HTR-8/SVneo (cell line): ENCODE measurements around the gene DBN1.

Experiments
- DNase-seq: peaks from one replicate; pipeline ENCODE4 v3.0.0; 2011; ENCODE audit warnings: low spot score, mixed read lengths; ENCODE audit not compliant: insufficient read length
- FAIRE-seq: peaks from 2 replicates; lab custom pipeline; 2011; peaks lifted over from hg19 to GRCh38; lab: Jason Lieb, UNC

The DBN1 gene

DNA sequence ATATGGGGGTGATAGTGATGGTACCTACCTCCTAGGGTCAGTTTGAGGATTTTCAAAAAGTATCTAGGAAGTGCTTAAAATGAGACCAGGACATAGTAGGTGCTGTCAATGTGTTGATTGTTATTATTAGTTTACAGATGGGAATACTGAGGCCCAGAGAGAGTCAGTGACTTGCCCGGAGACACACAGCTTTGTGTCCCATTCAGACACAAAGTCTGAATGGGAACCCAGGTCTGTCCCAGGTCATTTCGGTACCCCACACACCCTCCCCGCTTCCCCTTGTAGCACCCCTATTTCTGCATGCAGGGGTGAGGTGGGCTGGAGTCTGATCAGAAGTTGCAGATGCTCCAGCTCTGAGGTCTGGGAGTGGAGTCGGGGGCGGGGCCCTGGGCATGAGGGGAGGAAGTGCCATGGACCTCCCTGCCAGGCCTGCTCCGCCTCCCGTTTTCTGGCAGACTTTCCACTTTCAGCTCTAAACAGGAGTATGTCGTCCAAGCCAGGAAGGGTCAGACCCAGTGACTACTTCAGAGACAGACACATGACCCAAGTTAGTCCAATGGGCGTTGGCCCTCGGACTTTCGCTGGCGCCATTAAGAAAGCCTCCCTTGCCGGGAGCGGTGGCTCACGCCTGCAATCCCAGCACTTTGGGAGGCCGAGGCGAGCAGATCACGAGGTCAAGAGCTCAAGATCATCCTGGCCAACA is 3.2 kb upstream of the DBN1 start:
- FAIRE-seq (no peak), DNase-seq (no peak)

DNA sequence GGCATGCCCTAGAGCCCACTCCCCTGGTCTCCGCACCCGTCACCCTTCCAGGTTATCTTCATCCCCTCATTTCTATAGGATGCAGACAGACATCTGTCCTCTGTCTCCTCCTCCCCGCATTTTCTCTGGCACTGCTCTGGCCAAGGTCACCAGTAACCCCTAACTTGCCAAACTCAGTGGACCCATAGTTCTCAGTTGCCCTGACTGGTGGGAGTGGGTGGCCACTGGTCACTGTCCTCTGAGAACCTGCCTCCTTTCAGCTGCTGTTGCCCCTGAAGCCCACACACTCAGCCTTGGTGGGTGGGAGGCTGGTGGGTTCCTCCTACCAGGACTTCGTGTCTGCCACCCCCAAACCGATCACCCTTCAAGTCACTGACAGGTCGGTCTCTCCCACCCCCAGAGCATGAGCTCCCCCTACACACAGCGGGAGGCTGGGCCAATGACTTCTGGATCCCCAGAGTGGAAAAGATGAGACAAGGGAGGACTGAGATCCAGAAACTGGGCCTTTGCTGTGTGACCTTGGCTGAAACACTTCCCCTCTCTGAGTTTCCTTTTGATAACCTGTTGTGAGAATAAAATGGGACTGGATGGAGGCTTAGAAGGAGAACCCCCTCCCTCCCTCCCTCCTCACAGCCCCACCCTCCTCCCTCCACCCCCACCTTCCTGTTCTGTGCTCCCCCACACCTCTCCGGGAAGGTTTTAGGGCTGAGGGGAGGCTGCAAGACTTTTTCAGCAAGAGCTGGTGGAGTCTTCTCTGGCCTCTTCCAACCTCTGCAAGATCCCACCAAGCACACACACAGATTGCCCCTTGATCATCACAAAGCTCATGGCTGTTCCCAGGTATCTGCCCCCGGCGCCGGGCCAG is 2.4 kb upstream of the DBN1 start:
- no peak for FAIRE-seq
- DNase-seq = no peak

DNA sequence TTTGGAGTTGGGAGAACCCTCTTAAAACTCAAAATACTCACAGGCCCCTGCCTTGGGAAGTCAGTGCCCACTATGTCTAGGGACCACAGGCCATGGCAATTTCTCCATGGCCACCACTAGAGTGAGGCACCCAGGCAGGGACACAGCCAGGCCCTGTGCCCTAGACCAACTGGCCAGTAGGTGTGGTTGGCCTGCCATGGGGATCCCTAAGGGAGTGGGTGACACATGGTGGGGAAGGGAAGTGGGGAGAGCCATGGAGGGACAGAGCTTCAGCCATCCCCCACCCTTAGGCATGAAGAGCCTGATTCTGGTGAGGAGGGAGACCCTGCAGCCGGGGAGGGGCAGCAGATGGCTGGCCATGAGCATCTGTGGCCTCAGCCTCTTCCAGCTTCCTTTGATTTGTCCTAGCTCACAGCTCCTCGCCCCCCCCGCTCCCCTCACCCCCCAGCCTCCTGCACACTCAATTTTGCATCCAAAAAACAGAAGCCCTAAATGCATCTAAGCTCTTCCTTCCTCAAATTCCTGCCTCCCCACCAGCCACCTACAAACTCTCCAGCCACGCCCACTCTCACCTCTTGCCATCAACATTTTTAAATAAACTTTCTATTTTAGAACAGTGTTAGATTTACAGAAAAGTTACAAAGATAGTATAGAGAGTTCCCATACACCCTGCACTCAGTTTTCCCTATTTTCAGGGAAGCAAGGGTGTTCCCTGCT is 1.6 kb upstream of the DBN1 start:
- FAIRE-seq (no peak), DNase-seq (no peak)

DNA sequence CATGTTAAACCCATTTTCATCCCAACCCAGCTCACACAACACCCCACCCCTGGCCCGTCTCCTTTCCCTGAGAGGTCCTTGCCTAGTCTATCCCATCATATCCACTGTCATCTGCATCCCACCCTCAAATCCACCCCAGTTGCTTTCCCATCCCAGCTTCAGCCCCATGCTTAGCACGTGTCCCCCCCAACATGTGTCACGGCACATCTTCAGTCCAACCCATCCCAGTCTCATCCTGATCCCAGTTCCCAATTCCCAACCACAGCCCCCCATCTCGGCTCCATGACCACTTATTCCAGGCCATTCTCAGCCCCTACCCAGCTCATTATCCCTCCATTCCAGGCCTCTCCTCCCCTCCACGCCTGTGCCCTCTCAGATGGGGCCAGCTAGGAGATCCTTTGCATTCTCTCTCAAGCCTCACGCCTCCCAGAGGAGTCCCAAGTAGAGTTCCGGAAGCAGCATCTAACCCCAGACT is 605 bp upstream of the DBN1 start:
- DNase-seq (no peak), FAIRE-seq (no peak)

DNA sequence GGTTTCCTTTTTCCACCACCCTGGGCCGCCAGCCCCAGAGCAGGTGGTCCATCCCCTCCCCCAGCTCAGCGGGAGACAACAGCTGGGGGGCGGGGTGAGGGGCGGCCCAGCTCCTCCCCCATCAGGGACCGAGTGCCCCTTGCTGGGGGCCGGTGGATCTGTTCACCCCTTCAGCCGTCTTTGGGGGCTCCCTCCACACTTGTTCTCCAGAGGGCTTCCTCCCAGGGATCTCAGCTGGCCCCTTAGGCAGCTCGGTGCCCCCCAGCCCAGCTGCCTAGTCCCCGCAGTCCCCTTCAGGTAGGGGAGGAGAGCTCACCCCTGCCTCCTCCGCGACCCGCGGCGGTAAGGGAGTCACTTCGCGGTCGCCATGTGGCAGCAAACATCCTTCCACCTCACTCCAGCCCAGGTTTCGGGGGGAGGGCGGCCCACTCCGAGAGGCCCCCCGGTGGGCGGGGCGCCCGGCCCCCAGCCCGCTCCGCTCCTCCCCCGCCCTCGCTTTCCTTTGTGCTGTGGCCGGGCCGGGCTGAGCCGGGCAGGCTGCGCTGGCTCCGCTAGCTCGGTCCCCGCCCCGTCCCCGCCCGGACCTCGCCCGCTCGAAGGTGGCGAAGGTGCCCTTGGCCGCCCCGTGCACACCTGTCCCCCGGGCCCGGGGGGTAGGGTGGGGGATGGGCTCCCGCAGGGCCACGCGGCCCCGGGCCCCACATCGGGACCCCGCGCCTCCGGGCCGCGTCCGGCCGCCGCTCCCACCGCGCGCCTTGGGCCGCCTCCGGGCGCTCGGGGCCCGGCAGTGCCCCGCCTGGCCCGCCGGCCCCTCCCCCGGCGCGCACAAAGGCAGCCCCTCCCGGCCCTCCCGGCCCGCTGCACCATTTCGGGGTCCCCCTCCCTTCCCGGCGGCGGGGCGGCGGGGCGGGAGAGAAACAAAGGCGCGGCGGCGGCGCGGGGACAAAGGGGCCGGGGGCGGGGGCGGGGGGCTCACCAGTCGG is 683 bp downstream of the DBN1 start:
- FAIRE-seq (peak; percentile 65), DNase-seq (no peak)

DNA sequence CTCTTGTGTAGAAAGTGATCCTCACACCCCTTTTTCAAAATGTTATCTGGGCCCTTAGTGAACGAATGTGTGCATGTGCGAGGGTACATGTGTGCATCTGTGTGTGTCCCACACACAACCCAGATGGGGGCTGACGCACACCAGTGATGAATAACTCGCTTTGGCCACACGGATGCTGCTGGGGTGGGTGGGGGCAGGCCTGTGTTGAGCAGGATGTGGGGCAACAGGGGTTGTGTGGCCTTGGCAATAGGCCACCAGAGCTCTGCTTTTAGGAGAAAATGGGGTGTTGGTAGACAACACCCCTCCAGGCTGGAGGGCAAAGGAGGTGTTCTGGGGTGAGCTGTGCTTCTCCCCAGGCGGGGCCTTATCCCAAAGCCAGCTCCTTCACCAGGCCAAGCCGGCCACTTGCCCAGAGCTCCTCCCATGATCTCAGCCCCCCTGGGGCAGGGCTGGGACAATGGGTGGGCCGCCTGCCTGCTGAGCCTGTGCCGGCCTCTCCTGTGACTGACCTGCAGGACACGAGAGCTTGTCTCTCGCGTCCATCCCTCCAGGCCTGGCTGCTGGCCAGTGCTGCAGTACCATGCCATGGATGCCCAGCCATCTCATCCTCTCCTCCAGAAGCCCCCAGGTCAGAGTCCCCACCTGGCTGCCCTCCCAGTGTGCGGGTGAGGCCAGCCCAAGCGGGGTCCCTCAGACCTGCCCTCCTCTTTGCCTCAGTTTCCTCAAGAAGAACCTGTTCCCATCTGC is 1.7 kb downstream of the DBN1 start:
- FAIRE-seq (no peak), DNase-seq (no peak)

DNA sequence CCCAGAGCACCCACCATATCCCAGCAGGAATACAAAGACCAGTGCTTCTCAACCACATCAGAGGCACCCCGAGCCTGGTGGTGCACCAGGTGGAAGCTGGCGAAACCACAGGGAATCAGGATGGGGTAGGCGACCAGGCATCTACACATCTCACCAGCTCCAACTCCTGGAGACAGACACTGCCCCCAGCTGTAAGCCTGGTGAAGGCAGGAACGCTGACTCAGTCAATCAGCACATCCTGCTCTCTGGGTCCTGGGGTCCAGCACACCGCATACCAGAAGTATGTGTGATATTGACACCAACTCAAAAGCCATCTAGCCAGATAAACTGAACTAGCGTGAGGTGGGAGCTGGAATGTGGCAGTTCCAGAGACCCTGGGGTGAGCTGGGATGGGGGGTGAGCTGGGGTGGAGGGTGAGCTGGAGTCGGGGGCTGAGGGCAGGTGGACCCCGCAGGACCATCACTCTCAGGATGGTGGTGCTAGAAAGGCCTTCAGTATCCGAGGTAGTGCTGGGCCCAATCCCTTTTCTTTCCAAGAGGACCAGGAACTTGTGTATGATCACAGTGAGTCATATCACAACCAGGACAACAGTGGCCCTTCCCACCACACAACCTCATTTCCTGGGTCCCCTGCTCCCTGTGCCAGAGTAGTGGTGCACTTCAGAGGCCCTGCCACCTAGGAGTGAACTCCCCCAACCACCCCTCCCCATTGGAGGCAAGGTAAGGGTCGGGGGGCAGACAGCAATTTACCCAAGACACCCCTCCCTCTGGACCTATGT is 2.5 kb downstream of the DBN1 start:
- no peak for FAIRE-seq
- no peak for DNase-seq

DNA sequence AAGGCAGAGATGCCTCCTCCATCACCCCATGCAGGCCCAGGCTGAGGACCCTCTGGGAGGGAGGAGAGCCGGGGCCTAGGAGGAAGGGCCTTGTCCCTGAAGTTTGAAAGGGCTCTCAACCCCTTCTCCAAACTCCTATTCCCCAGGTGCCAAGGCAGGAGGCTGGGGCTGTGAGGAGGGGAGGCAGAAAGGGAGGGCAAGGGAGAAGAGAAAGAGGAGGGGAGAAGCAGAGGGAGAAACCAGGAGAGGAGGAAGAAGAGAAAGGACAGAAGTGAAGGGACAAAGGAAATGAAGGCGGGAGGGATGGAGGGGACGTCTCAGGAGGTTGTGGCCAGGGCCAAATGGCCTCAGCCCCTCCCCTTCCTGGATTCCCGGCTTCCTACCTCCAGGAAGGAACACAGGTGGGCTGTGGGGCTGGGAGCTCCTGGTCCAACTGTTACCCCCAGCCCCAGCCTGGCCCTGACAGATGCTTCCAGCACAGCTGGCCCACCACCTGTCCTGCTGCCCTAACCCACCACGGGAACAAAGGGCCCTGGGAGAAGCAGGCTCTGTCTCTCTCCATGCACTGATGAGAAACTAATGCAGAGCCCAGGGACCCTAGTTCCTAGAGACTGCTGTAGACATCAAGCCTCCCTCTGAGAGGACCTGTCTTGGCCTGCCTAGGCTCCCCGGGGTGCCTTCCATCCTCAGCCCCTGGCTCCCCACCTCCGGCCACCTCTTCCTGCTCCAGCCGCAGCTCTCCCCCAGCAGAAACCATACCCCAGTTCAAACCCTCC is 3.5 kb downstream of the DBN1 start:
- FAIRE-seq = no peak
- no peak for DNase-seq

DNA sequence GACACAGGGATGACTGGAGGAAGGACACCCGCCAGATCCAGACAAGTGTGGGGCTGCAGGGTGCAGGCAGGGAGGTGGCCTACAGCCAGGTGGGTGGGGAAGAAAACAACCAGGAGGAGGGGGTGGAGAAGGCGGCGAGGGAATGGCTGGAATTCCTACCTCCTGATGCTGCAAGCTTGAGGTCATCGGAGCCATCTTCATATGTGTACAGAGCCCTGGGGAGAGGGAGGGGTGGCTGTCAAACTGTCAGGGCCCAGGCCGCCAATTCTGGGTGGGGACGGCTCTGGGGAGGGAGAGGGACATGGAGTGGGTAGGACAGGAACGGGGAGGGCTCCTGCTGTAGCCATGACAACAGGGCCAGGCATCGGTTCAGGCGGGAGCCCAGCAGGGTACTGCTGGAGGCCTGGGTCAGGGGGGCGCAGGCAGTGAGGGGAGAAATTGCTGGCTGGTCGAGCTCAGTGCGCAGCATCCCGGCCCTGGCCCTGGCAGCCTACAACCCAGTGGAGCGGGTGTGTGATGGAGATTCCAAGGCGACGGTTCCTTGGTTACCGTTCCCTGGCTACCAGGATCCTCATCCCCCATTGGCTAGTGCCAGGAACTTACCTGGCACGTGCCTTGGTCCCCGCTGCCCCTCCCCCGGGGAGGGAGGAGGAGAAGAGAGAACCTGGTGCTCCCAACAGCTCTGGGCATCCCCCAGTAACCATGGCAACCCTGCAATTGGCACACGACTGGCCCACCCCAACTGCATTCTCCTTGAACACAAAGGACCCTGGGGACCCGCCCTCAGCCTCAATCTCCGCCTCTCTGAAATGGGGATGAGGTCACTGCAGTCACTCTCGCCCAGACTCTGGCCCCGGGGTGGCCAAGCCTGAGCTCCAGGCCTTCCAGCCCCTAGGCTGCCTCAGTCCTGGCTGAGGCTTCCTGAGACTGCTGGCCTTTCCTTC is 4.5 kb downstream of the DBN1 start:
- DNase-seq (no peak), FAIRE-seq (peak; percentile 4)

DNA sequence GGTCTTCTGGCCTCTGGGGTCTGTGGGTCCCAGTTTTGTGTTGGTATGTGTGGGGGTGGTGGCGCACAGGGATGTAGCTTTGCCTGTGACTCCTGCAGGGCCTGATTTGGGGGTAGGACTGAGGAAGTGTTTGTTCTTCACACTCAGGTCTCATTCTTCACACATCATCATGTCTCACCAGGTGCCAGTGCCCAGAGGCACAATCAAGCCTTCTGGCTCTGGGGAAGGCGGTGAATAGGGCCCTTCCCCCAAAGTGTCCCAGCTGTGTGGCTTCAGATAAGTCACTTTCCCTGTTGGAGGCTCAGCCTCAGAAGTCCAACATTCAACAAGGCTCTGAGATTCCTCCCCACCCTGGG is 5.1 kb downstream of the DBN1 start:
- no peak for FAIRE-seq
- no peak for DNase-seq

DNA sequence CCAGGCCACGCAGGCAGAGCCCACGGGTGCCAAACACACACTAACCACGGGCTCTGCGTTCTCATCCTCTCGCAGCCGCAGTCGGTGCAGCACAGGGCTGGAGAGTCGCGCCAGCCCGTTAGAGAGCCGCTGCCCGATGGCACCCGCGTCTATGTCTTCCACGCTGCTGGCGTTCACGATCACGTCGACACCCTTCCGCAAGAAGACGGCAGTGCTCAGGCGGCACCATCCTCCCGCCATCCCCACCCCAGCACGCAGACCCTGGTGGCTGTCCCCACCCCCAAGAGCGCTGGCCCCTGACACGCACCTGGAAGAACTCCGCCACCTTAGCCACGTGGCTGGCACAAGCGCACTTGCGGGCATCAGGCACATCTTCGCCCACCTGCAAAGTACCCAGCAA is 6.0 kb downstream of the DBN1 start:
- DNase-seq = no peak
- FAIRE-seq = no peak

DNA sequence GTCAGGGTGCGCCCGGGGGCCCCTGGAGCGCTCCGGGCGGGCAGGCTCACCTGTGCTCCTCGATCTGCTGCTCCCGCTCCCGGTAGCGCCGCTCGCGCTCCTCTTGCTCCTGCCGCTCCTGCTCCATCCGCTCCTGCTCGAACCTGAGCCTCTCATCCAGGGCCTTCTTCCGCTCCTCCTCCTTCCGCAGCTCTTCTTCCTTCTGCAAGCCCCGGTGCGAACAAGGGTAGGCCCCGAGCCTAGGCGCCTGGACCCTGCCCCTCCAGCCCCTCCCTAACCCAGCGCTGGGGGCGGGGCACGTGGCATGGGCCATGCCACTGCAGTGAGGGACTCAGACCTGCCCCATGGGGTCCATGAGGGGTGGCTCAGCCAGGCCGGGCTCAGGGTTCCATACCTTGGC is 6.6 kb downstream of the DBN1 start:
- no peak for FAIRE-seq
- DNase-seq = no peak

DNA sequence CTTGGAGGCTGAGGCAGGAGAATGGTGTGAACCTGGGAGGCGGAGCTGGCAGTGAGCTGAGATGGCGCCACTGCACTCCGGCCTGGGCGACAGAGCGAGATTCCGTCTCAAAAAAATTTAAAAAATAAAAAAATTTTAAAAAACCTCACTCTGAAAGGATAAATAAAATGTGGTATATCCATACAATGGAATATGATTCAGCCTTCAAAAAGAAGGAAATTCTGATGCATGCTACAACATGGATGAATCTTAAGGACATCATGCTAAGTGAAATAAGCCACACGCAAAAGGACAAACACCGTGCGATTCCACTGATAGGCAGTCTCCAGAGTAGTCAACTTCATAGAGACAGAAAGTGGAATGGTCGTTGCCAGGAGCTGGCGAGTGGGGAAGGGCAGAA is 8.4 kb downstream of the DBN1 start:
- FAIRE-seq (no peak), DNase-seq (no peak)

DNA sequence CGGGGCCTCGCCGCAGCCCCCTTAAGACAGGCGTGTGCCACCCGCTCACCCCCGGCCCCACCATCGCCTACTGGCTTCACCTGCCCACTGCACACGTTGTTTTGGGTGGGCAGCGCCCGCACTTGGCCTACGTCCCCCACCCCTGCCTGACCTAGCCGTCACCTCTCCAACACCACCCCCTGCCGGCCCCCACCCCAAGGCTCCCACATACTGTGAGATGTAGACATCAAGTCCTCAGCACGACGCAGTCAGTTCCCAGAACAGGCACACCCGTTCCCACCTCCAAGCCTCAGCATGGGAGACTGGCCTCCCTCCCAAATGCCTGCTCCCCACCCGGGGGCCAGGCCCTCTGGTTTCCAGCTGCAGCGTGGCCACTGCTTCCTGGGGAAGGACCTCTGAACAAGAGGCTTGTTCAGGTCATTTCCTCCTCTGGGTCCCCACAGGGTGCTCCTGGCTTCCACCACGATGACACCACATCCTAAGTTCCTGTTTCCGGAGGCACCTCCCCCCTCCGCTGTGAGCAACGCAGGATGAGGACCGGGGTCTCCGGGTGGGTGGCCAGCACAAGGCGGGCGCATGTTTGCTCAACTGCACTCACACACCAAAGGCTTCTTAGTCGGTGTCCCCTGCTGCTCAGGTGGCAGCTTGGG is 11.3 kb downstream of the DBN1 start:
- no peak for DNase-seq
- FAIRE-seq = no peak

DNA sequence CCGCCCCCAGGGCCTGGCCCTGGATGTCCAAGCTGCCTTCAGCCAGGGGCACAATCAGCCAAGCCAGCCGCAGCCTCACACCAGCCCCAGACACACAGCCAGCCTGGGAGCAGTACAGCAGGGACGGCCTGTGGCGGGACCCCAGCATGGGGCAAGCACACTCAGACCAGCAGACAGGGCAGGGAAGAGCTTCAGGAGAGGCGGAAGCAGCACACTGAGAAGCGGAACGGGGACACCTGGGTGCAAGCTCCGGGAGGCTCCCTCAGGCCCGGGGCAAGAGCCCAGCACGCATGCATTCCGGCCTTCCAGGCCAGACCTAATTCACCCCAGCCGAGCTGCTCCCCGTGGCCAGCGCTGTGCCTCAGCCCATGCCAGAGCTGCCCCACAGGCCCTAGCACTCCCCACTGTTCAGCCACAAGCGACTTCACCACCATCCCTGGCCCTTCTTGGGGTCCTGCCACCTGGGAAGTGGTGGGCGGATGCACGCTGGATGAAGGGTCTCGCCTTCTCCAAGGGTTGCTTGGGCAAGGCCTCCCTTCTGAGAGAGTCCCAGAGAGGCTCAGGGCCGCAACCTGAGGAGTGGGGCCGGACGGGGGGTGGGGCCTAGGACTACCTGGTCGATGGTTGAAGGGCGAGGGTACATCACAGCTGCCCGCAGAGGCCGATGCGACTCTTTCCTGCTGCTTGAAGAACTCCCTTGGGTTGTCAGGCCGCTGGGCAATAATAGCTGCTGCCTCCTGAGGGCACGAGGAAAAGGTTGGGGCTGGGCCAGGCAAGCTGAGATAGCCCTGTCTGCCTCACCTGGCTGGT is 13.4 kb downstream of the DBN1 start:
- DNase-seq (no peak), FAIRE-seq (no peak)
